Left forelimb (tissue), 1 donor: Measurements from ENCODE around the gene XPO5.
"Not testable (repeated sequence)": the region's sequence is repeated elsewhere in the genome, so short reads cannot be mapped to it uniquely, and the experiment has no call there.

Source experiments
- DNase-seq: peaks from one replicate; pipeline ENCODE4 v3.0.0-alpha.2; 2018; ENCODE audit warnings: low spot score

The XPO5 gene

DNA sequence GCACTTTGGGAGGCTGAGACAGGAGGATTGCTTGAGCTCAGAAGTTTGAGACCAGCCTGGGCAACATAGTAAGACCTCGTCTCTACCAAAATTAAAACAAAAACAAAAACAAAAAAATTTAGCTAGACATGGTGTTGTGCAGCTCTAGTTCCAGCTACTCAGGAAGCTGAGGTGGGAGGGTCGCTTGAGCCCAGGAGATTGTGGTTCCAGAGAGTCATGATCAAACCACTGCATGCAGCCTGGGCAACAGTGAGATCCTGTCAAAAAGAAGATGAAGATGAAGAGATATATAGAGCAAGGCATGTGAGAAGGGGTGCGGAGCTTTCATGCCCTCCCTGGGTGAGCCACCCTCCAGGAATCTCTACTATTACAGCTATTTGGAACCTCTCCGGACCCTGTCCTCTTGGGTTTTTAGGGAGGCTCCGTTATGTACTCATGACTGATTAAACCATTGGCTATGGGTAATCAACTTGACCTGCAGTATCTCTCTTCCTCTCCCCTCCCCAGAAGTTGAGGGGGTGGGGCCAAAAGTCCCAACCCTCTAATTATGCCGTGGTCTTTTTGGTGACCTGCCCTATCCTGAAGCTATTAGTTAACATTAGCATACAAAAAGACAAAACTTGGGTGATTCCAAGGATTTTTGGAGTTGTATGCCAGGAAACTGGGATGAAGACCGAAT lies 9.2 kb upstream of the XPO5 start:
- DNase-seq = no peak

DNA sequence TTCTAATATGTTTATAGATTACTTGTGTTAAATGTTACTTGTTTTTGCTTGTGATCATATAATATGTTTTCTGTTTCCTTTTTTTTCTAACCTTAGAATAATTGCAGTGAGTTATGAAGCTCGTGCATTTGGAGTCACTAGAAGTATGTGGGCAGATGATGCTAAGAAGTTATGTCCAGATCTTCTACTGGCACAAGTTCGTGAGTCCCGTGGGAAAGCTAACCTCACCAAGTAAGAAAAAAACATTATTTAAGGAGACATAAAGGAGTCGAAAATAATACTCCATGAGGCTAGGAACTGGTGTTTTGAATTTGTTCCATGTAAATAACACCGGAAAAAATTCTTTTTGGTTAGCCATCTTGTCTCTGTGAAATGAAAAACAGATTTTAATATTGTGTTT lies 7.1 kb upstream of the XPO5 start:
- DNase-seq = no peak

DNA sequence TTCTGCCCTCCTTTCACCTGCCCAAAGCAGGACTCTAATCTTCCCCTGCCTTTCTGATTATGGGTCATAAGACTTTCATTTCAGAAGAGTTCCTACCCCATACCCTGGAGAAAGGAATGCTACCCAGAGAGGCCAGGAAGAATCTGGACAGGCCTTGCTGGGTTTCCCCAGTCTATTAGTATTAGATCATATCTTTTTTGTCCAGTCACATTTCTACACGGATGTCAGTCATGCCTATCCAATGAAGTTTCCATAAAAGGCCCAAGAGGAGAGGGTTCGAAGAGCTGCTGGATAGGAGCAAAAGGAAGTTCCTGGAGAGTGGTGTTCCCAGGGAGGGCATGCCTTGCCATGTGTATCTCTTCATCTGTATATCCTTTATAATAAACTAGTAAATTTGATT lies 3.3 kb upstream of the XPO5 start:
- DNase-seq = no peak

DNA sequence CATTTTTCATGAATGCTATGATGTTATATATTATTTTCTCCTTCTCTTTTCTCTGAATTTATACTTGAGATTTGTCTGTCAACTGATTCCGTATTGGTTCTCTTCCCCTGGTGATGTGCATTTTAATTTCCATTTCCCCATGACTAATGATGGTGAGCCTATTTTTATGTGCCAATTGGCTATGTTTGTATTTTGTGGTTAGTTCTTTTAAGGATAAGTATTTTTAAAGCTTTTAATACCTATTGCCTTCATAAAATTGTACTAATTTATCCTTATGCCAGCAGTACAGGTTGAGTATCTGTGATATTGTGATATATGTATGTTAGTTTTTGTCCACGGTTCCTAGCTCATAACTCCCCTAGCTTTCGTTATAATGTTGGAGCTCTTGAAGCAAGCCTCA lies 2.9 kb upstream of the XPO5 start:
- DNase-seq = no peak

DNA sequence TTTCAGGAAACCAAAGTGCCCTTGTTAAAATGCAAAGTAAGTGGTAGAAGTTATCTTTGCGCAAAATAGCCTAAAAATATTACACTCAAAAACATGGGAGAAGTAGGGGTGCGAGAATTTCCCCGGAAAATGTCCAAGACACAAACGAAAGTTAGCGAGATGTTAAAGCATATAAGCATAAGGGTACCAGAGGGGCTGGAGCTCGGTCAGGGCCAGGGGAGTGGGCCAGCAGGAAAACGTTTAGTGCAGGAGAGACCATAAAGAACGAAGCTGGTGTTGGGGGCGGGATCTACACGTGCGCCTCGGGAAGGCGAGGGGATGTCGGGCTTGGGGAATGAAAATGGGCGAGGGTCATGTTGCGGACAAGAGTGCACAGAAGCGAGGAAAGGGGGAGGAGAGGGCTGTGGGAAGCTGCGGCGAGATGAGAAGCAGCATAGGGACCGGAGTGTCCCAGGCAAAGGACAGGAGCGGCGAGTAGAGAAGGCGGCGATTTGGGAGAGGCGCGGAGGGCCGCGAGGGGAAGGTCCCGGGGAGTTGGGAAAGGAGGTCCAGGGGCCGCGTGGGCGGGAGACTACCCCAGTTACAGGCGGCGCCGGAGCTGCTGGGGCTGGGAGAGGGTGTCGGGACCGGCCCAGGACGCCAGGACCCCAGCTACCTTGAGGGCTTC lies 600 bp downstream of the XPO5 start:
- peak; percentile 64 for DNase-seq

DNA sequence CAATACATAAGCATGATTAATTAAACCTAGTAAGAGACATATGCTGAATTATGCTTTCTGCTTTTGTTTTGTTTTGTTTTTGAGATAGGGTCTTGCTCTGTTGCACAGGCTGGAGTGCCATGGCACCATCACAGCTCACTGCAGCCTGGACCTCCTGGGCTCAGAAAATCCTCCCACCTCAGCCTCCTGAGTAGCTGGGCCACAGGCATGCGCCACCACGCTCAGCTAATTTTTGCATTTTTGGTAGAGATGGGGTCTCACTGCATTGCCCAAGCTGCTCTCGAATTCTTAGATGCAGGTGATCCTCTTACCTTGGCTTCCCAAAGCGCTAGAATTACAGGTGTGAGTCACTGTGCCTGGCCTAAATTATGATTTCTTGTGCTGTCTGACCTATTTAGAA lies 3.8 kb downstream of the XPO5 start:
- no peak for DNase-seq

DNA sequence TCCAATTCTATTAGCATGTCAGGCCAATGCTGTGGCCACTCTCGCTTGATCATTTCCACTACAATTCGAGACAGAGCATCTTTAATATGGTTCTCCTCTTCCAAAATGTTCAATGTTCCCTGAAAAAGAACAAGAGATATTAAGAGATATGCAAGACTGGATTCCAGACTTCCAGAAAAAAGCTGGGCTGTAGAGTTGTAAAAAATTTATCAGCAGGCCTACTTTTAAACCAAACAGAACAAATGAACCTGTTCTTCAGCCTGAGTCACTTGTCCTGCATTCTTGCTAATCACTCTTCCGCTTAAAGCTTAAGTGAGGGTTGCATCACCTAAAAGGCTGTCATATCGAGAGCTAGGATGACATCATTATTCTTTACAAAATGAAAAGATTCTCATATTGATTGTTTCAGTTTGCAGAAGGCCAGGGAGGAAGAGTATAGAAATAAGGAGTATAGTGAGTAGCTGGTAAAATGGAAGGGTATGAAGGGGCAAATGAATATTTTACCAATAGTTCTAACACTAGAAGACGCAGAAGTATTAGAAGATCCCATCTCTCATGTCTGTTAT lies 4.9 kb downstream of the XPO5 start:
- no peak for DNase-seq

DNA sequence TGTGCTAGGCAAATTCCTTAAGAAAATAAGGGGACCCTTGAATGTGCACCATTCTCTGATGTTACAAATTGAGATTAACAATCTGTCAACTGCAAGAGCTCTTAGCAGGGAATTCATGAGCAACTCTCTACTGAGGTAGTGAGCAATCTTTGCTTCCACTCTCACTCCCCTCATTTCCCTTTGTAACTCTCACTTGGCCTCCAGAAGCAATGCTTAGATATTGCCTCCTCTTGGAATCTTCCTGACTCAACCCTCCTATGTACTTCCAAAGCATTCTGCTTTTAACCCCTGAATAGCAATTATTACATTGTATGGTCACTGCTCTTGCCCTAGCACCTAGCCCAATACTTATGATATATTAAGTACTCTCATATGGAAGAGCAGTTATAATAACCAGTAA lies 16.5 kb downstream of the XPO5 start:
- DNase-seq = no peak

DNA sequence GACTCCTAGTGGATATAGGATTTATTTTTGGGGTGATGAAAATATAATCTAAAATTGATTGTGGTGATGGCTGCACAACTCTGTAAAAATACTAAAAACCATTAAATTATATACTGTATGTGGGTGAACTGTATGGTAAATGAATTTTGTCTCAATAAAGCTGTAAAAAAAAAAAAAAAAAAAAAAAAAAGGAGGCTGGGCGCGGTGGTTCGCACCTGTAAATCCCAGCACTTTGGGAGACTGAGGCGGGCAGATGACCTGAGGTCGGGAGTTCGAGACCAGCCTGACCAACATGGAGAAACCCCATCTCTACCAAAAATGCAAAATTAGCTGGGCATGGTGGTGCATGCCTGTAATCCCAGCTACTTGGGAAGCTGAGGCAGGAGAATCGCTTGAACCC lies 18.2 kb downstream of the XPO5 start:
- DNase-seq = not testable (repeated sequence)

DNA sequence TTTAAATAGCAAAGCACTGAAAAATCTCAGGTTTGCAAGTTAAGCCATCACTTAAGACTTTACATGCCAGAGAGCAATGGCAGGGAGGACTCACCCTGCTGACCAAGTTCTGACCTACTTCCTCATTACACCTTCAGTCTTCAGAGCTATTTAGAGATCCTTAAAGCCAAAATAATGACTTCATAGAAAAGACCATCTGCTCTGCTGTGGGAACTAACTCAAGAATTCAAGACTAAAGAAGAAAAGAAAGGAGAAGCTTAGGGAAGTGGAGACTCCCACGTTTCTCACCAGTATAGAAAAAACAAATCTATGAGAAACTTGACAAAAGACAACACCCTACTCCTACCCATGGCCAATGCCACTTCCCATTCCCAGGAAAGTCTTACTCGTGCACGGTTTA lies 28.6 kb downstream of the XPO5 start:
- no peak for DNase-seq

DNA sequence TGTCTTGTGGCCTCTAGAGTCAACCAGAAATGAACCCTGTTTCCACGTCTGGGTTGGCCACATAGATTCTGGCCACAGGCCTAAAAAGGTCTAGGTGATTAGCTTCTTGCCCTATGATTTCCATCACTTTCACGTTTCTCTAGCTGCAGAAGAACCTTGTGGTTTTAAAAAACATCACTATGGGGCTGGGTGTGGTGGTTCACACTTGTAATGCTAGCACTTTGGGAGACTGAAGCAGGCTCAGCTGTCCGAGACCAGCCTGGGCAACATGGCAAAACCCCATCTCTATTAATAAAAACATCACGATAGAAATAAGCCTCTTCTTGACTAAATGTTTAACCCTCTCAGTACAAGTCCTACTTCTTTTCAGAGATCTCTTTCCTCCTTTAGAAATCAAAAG lies 31.4 kb downstream of the XPO5 start:
- no peak for DNase-seq

DNA sequence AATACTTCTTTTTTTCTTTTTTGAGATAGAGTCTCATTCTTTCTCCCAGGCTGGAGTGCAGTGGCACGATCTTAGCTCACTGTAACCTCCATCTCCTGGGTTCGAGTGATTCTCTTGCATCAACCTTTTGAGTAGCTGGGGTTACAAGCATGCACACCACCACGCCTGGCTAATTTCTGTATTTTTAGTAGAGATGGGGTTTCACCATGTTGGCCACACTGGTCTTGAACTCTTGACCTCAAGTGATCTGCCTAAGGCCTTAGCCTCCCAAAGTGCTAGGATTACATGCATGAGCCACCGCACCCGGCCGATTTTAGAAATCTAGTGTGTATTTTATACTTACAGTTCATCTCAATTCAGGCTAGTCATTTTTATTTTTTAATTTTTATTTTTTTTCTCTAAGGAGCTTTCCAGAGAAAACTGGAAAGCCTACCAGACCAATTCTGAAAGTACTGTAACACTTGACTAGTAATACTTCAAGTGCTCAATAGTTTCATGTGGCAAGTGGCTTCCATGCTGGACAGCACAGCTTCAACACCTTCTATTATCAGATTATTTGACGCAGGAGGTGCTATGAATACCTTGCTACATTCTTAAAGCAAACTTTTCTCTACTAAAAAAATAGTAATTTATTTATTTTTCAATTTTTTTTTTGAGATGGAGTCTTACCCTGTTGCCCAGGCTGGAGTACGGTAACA lies 33.9 kb downstream of the XPO5 start:
- no peak for DNase-seq

DNA sequence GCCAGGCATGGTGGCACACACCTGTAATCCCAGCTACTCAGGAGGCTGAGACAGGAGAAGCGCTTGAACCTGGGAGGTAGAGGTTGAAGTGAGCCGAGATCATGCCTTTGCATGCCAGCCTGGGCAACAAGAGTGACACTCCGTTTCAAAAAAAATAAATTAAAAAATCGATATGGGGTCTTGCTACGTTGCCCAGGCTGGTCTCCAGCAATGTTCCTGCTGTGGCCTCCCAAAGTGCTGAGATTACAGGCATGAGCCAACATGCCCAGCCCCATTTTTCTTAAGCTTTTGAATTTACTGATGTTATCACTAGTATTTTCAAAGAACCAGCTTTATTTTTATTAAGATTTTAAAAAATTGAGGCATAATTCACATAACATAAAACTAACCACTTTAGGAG lies 35.3 kb downstream of the XPO5 start:
- no peak for DNase-seq

DNA sequence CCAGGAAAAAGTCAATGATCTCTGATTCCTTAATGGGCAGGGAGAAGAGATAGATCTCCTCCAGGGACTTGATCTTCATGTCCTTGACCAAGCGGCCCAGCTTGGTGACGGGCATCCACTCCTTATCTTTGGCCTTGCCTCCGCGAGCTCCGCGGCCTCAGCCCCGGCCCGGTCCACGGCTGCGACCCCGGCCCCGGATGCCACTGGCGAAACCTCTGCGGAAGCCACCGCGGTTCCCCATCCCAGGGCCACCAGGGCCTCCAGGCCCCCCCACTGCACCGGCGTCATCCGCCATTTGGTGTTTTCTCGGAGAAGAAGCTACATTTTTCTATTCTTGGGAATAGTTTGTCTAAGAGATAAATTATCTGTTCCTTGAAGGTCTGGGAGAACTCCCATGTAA lies 36.4 kb downstream of the XPO5 start:
- DNase-seq = not testable (repeated sequence)

DNA sequence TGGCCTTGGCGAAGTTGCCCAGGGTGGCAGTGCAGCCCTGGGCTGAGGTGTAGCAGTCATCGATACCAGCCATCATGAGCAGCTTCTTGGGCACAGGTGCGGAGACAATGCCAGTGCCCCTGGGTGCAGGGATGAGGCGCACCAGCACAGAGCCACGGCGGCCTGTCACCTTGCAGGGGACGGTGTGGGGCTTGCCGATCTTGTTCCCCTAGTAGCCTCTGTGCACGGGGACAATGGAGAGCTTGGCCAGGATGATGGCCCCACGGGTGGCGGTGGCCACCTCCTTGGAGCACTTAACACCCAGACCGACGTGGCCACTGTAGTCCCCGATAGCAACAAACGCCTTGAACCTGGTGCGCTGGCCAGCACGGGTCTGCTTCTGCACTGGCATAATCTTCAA lies 36.9 kb downstream of the XPO5 start:
- DNase-seq = not testable (repeated sequence)

DNA sequence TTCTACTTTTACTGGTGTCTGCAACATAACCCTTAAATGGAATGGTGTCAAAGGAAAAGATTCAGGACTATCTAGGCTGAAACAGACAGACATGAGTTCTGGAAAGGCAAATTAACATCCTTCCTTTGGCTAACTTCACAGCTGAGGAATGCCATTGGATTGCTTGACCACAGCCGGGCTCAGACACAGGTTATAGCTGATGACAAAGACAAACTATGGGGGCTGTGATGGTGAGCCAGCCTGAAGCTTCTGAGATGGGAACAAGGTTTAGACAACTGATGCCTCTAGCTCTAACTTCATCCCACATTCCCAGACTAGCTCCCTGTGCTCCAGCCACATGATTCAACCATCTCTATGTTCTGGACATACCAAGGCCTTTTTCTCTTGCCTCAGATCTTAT lies 43.6 kb downstream of the XPO5 start:
- no peak for DNase-seq

DNA sequence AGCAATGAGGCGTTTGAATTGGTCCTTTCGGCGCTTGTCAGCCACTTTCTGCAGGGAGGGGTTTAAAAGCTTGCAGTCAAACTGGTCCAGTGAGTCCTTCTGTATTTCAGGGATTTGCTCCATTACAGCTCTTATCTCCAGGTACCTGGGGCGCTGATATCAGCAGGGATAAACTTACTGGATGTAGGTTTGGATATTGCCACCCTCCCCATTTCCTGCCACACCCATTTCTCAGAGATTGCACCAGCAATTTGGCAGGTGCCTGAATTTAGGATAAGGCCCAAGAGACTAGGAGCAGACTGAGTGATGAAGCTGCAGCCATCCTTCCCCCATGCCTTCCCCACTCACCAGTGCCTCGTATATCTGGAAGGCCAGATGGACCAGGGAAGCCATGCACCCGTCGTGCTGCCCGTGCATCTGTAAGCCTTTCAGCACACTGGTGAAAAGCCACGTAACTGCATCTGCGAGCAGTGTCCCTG lies 51.3 kb downstream of the XPO5 start:
- DNase-seq = no peak

DNA sequence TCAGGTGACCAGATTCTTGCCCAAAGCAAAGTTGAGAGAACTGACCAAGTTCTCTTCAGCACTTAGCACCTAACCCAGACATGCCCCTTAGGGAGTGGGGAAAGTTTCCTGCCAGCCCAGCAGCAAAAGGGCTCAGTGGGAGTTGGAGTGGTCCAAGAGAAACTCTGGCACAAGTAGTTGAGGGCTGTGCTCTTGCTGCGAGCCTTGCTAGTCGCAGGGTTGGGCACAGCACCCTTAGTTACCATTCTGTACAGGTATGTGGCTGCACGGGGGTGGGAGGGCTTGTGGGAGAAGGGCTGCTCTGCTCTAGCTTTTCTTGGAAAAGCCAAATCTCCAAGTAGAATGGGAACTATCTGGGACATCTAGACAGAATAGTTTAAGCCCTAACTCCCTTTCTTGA lies 52.6 kb downstream of the XPO5 start:
- DNase-seq = no peak

DNA sequence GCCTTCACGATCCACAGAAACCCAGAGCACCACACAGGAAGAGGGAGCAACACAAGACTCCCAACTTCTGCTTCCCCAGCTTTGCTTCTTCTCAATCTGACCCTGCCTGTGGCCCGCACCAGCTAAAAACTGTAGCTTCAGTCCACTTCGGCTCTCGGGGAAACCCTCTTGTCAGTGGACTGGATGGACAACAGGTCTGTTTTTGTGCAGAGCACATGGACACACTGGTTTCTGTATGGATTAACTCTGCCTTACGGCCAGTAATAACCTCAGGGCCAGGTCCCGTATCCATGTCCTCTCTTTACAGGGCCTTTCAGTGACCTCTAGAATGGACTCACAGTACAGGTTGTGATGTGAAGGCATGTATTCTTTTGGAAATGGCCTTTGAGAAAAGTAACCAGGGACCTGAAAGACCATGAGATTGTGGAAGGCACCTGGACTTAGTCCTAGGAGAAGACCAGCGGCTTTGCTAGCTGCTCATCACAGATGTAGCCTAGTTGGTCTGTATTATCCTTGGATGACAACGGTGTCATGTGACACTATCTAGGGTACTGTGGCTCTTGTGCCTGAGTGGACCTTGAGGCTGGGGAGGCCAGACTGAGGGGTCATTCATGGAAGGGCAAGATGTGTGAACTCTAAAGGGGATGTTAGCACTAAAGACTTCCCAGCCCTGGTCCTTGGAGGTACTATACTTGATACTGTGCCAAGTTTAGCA lies 53.1 kb downstream of the XPO5 start:
- no peak for DNase-seq

DNA sequence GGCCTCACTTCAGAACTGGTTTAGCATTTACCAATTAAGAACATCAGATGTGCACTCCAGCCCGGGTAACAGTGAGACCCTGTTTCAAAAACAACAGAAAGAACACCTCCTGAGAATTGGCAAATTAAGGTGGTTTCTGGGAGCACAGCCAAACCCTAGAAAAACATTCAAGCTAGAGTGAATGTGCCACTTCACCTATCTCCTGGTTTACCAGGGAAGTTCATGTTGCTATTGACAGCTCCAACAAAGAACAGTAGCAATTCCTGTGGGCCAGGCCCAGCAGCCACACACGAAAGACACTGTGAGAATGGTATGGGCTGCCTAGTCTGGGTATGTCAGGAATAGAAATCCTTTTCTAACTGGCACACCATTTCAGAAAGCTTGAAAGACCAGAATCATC lies 54.0 kb downstream of the XPO5 start:
- no peak for DNase-seq

DNA sequence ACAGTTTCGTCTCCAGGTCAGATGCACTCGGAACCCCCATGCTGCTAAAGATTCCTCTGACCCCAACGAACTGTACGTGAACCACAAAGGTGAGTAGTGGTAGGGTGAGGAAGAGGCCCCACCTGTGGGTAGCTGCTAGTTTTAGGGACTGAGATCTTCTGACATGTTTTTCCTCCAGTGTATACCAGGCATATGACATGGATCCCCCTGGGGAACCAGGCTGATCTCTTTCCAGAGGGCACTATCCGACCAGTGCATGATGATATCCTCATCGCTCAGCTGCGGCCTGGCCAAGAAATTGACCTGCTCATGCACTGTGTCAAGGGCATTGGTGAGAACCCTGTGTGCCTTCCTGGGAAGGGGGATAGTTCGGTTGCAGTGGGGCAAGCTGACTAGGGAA lies 55.7 kb downstream of the XPO5 start:
- no peak for DNase-seq
